HAP-1 (cell line): ENCODE results near the gene CST9.
"Not testable (repeated sequence)": the region's sequence is repeated elsewhere in the genome, so short reads cannot be mapped to it uniquely, and the experiment has no call there.

ENCODE experiments used
- DNase-seq, 2 experiments: peaks; one replicate each; pipeline ENCODE4 v3.0.0-alpha.2; 2016 to 2020; ENCODE audit warnings: low spot score in 2 of 2
- H3K27me3 ChIP-seq: fragments of 250-450 bp; sonication (Bioruptor Pico); 2 replicates; pipeline ENCODE4 v1.5.1; 2020; ENCODE audit warnings: low read depth, mild to moderate bottlenecking, moderate library complexity
- H3K36me3 ChIP-seq: fragments of 250-450 bp; sonication (Bioruptor Pico); replicated peaks from 2 replicates; pipeline ENCODE4 v1.5.1; 2020; ENCODE audit warnings: mild to moderate bottlenecking
- H3K4me1 ChIP-seq: fragments of 250-450 bp; sonication (Bioruptor Pico); 2 replicates; pipeline ENCODE4 v1.5.1; 2020; ENCODE audit warnings: mild to moderate bottlenecking
- H3K4me3 ChIP-seq: fragments of 250-450 bp; sonication (Bioruptor Pico); 2 replicates; pipeline ENCODE4 v1.5.1; 2020; ENCODE audit warnings: mild to moderate bottlenecking, moderate library complexity
- H3K9me3 ChIP-seq: fragments of 250-450 bp; sonication (Bioruptor Pico); 2 replicates; pipeline ENCODE4 v1.5.1; 2020; ENCODE audit warnings: mild to moderate bottlenecking, moderate library complexity
- in situ Hi-C: fragments of 300-500 bp; cut with MboI; formaldehyde crosslinking; loops from 3 replicates; pipeline ENCODE4 v1.14.3; 2020; ENCODE audit warnings: low sequenced_read_pairs, inconsistent platforms, mixed read lengths

The CST9 gene

GRCh38 chr20:23583526-23583925 lies 22.2 kb downstream of the CST9 start:
- no peak for DNase-seq
- Histone ChIP-seq H3K36me3 (no peaks in the 10 kb centered on the region), H3K9me3 (no peaks in the 10 kb centered on the region)

GRCh38 chr20:23582293-23582692 lies 23.4 kb downstream of the CST9 start:
- in situ Hi-C loops: no loop called here
- Histone ChIP-seq H3K36me3 (no peaks in the 10 kb centered on the region), H3K27me3 (no peaks in the 10 kb centered on the region), H3K4me3 (no peak overlapping the region), H3K9me3 (no peaks in the 10 kb centered on the region), H3K4me1 (no peaks in the 10 kb centered on the region)
- DNase-seq: no peak

More at GRCh38 chr20:23583526-23583925, 22.2 kb downstream of the CST9 start:
- H3K27me3 ChIP-seq: no peaks in the 10 kb centered on the region
- H3K4me3 ChIP-seq: no peak overlapping the region
- no peaks in the 10 kb centered on the region for H3K4me1 ChIP-seq
- in situ Hi-C loops: no loop called here

GRCh38 chr20:23581833-23582232 lies 23.9 kb downstream of the CST9 start:
- H3K36me3 ChIP-seq, H3K27me3 ChIP-seq, in situ Hi-C loops: not testable (repeated sequence)

GRCh38 chr20:23574977-23575376 lies 30.7 kb downstream of the CST9 start:
- in situ Hi-C loops: no loop called here
- no peaks in the 10 kb centered on the region; the same call in 1 of the 2 replicates for H3K27me3 ChIP-seq

More at GRCh38 chr20:23581833-23582232, 23.9 kb downstream of the CST9 start:
- not testable (repeated sequence) for H3K9me3 ChIP-seq, H3K4me3 ChIP-seq, H3K4me1 ChIP-seq
- peak in 1 of 2 experiments; percentile 42 for DNase-seq

GRCh38 chr20:23570178-23570760 lies 35.4 kb downstream of the CST9 start:
- no peak for DNase-seq
- H3K36me3 ChIP-seq: no peaks in the 10 kb centered on the region
- H3K4me3 ChIP-seq: no peak overlapping the region
- in situ Hi-C loops: no loop called here
- H3K27me3 ChIP-seq: no peaks in the 10 kb centered on the region
- no peaks in the 10 kb centered on the region for H3K9me3 ChIP-seq
- no peaks in the 10 kb centered on the region for H3K4me1 ChIP-seq

More at GRCh38 chr20:23574977-23575376, 30.7 kb downstream of the CST9 start:
- Histone ChIP-seq H3K4me3 (no peak overlapping the region), H3K4me1 (no peaks in the 10 kb centered on the region), H3K9me3 (no peaks in the 10 kb centered on the region), H3K36me3 (no peaks in the 10 kb centered on the region)
- DNase-seq: no peak

GRCh38 chr20:23569570-23569969 lies 36.1 kb downstream of the CST9 start:
- DNase-seq: no peak
- no peaks in the 10 kb centered on the region for H3K36me3 ChIP-seq
- in situ Hi-C loops: no loop called here
- no peak overlapping the region for H3K4me3 ChIP-seq
- H3K27me3 ChIP-seq: no peaks in the 10 kb centered on the region
- H3K9me3 ChIP-seq: no peaks in the 10 kb centered on the region
- no peaks in the 10 kb centered on the region for H3K4me1 ChIP-seq

GRCh38 chr20:23568971-23569330 lies 36.8 kb downstream of the CST9 start:
- Histone ChIP-seq H3K4me1 (no peaks in the 10 kb centered on the region), H3K27me3 (no peaks in the 10 kb centered on the region), H3K4me3 (no peak overlapping the region), H3K9me3 (no peaks in the 10 kb centered on the region; the same call in 1 of the 2 replicates), H3K36me3 (no peaks in the 10 kb centered on the region)
- in situ Hi-C loops: no loop called here
- no peak for DNase-seq

- DNase-seq: no peak
- in situ Hi-C loops: no loop called here
- Histone ChIP-seq H3K4me3 (no peak within 1 kb of the TSS), H3K27me3 (no peaks in the 10 kb centered on the region), H3K9me3 (no peaks in the 10 kb centered on the region; the same call in 1 of the 2 replicates), H3K36me3 (no peaks in the 10 kb centered on the region), H3K4me1 (no peaks in the 10 kb centered on the region)
These were observed 37.3 kb downstream of the CST9 start, which contains the start of gene CST9L for GRCh38 chr20:23568320-23568970. Gene CST9L (minus strand): TSS chr20:23568484. CDS start chr20:23568450, 34 bp downstream.

GRCh38 chr20:23566199-23566932 lies 39.4 kb downstream of the CST9 start:
- Histone ChIP-seq H3K27me3 (no peaks in the 10 kb centered on the region), H3K9me3 (no peaks in the 10 kb centered on the region; the same call in 1 of the 2 replicates), H3K36me3 (no peaks in the 10 kb centered on the region), H3K4me3 (no peak overlapping the region), H3K4me1 (no peaks in the 10 kb centered on the region)
- in situ Hi-C loops: no loop called here
- no peak for DNase-seq

- no peaks in the 10 kb centered on the region for H3K36me3 ChIP-seq
- no peaks in the 10 kb centered on the region; the same call in 1 of the 2 replicates for H3K9me3 ChIP-seq
- H3K4me1 ChIP-seq: no peaks in the 10 kb centered on the region
- no peak overlapping the region for H3K4me3 ChIP-seq
- no peak for DNase-seq
- in situ Hi-C loops: no loop called here
- H3K27me3 ChIP-seq: no peaks in the 10 kb centered on the region
These were observed 40.1 kb downstream of the CST9 start for GRCh38 chr20:23565503-23566045.

GRCh38 chr20:23564927-23565326 lies 40.8 kb downstream of the CST9 start:
- no peaks in the 10 kb centered on the region for H3K4me1 ChIP-seq
- in situ Hi-C loops: no loop called here

GRCh38 chr20:23562721-23563342 lies 42.9 kb downstream of the CST9 start:
- no peaks in the 10 kb centered on the region for H3K36me3 ChIP-seq
- peaks cover 1% of the 10 kb centered on the region; the same call in 1 of the 2 replicates for H3K9me3 ChIP-seq
- no peaks in the 10 kb centered on the region for H3K27me3 ChIP-seq
- in situ Hi-C loops: no loop called here
- H3K4me3 ChIP-seq: no peak overlapping the region
- no peak for DNase-seq
- no peaks in the 10 kb centered on the region for H3K4me1 ChIP-seq

More at GRCh38 chr20:23564927-23565326, 40.8 kb downstream of the CST9 start:
- Histone ChIP-seq H3K36me3 (no peaks in the 10 kb centered on the region), H3K9me3 (no peaks in the 10 kb centered on the region; the same call in 1 of the 2 replicates), H3K4me3 (no peak overlapping the region), H3K27me3 (no peaks in the 10 kb centered on the region)
- DNase-seq: no peak

GRCh38 chr20:23554401-23554800 lies 51.3 kb downstream of the CST9 start:
- in situ Hi-C loops: no loop called here
- no peaks in the 10 kb centered on the region for H3K4me1 ChIP-seq
- 0 out of 2 replicates have a peak, but pooled peaks cover 3% of the 10 kb centered on the region for H3K9me3 ChIP-seq
- no peak for DNase-seq
- 0 out of 2 replicates have a peak, but pooled peaks cover 2% of the 10 kb centered on the region for H3K27me3 ChIP-seq
- H3K4me3 ChIP-seq: no peak overlapping the region
- no peaks in the 10 kb centered on the region for H3K36me3 ChIP-seq
